Measurements from ENCODE around the gene PIAS1.

The PIAS1 gene

DNA sequence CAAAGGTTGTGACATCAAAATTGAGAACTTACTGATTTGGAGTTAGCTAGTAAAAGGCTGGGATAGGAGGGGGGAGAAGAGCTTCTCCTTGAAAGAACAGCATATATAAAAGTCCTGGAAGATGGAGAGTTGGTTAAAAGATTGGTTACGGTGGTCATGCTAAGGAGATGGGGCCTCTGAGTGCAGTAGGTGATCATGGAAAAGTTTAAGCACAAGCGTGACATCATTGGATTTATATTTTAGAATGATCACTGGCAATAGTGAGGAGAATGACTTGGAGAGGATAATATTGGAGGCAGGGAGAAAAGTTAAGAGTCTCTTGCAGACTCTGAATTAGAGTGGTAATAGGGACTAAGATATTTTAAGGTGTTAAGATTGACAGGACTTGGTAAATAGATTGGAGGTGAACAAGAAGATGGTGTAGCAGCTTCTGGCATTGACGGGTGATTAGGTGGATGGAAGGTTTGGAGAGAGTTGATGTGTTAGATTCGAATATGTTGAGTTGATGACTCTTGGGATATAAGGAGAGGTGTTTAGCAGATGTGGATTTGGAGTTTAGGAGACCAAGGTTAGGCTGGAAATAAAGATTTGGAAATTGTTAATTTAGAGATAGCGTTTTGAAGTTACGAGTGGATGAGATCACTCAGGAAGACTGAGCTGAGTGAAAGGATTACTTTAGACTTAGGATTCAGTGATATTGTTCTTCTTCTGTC, 19.6 kb downstream of the PIAS1 start:
- no peak for DNase-seq

DNA sequence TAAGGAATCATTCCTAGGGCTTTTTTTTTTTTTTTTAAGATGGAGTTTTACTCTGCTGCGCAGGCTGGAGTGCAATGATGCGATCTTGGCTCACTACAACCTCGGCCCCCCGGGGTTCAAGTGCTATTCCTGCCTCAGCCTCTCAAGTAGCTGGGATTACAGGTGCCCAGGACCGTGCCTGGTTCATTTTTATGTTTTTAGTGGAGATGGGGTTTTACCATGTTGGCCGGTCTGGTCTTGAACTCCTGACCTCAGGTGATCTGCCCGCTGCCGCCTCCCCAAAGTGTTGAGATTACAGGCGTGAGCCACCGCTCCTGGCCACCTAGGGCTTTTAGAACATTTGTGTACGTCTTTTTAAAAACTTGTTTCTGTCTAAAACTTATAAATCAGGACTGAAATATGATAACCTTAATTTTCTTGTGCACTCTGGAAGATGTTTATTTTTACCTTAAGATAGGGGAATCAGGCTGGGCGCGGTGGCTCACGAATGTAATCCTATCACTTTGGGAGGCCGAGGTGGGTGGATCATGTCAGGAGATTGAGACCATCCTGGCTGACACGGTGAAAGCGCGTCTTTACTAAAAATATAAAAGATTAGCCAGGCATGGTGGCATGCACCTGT, 21.8 kb downstream of the PIAS1 start:
- DNase-seq, result no peak

DNA sequence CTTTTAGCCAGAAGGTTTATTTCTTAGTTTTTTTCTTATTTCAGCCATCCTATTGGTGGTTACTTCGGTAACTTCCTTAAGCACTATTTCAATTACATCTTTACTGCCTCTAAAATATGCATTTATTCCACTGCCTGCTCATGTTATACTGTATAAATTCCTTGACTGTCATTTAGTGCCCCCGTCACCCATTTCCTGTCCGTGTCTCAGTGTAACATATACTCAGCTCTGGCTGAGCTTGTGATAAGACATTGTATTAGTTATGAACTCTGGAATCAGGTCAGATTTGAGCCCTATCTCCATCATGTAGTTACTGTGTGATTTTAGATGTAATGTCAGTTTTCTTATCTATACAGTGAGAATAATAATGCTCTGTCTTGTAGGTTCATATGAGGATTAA, 24.2 kb downstream of the PIAS1 start:
- DNase-seq, result no peak

DNA sequence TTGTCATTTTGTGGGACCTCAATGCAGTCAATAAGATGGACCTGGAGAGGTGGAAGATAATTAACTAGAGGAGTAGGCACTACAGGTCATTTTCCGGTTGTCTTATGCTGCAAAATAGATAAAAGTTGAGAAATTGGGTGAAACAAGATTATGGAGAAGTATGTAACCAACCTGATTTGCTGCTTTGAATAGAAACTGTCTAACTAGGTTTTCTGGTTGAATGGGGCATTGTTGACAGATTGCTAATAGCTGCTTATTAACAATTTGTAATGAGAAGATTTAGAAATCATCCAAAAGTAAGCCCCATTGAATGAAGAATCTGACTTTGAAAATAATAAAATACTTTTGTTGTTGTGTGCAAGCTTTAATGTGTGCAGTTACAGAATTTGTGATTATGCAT, 26.2 kb downstream of the PIAS1 start:
- no peak for DNase-seq

DNA sequence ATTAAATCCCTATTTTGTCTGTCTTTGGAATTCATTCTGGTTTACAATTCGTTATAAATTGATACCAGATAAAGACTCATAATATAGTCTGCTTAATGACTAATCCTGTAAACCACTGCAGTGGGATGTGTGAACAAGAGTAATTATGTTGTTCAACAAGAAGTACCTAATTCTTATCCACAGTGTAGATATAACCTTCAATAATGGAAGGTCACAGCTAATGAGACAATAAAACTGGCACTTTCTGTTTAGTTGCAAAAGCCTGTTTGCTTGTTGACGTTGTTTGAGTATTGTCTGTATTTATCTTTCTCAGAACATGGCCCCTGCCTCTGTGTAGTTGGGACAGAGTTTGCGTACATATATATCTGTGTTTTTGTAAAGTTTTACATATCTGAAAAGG, 26.7 kb downstream of the PIAS1 start:
- DNase-seq, result no peak

DNA sequence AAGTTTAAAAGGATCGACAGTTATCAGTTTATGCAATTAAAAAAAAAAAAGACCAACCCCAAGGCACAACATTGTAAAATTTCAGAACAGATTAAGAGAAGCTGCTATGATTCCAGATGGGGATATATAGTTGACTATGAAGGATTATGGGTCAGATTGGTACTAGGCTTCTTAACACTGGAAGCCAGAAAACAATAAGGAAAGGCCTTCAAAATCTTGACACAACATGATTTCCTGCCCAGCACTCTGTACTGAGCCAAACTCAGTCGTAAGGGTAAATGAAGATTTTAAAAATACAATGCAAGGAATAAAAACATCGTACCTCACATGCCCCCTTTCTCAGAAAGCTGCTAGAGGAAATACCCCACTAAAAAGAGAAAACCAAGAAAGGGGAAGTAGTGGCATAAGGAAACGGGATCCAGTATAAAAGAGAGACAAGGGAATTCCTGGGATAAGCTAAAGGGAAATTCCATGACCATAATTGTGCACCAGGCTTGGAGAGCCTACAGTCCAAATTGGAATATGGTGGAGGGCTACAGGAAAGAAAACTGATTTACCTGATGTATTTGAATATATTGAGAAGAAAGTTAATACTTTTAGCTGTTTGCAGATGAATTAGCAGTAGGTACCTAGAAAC, 27.9 kb downstream of the PIAS1 start:
- DNase-seq, result no peak

DNA sequence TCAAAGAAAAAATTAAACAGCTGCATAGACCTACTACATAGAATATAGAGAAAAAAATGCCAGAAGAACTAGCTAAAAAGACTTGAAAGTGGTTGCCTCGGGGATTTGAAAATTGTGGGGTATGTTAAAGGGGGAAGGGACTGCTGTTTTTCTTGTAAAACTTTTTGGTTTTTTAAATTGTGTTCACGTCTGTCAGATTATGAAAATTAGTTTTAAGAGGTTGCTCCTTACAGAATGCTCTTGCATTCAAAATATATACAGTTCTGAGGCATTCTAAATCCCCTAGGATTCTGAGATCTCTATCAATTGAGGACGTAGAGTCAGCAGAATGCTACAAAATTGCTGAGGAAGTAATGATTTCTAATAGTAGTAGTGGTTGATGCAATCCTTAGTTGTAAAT, 28.6 kb downstream of the PIAS1 start:
- no peak for DNase-seq

DNA sequence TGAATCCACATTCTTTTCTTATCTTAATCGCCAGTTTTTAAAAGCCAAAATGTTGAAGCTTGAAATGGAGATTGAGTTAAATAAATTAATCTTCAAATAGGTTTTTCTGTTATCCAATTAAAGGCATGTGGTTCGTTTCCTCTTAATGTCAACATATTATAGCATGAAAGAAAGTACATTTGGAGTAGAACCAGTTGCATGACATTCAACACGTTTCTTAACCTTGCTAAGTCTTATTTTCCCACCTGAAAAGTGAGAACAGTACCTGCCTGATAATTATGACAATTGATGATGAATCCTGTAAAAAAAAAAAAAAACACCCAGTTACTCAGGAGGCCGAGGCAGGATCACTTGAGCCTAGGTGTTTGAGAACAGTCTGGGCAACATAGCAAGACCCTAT, 29.3 kb downstream of the PIAS1 start:
- no peak for DNase-seq

DNA sequence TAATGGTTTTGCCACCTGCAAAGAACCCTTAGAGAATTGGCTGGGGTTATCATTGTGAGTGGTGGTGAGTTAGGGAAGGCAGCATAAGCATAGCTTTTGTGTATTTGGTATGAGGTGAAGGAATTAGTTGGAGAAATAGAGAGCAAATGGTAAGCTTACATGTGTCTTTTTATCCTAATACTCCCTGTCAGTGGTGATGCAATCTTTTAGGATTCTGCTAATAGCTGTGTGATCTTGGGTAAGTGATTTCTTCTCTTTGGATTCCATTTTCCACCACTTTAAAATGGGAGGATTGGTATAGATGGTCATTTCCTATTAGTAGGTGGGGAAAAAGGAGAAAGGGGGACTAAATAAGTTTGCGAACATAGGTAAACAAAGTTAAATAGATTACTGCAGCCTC, 30.9 kb downstream of the PIAS1 start:
- no peak for DNase-seq

DNA sequence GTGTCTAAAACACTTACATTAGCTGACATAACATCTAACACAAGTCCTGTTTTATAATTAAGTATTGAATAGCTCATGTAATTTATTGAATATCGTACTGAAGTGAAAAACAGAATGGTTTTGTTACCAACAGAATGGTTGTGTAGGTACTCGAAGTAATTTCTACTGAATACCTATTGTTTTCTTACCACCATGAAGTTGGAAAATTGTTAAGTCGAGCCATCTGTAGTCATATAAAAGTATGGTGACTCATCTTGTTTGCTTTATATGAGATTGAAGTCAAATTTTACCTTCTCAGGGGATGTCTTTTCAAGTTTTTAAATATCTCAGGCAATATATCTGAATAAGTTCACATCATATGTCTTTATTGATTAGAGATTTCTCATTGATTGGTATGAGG, 37.6 kb downstream of the PIAS1 start:
- DNase-seq, result no peak

DNA sequence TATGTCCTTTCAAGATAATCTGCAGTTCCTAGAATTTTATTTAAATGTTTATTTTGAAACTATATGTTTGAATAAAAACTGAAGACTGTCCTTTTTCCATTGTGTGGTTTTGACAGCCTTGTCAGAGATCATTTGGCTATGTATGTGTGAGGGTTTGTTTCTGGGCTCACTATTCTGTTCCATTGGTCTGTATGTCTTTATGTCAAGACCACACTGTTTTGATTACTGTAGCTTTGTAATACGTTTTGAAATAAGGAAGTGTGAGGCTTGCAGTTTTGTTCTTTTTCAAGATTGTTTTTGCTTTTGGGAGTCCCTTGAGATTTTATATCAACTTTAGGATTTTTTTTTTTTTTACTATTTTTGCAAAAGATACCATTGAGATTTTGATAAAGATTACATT, 42.0 kb downstream of the PIAS1 start:
- DNase-seq, result no peak

DNA sequence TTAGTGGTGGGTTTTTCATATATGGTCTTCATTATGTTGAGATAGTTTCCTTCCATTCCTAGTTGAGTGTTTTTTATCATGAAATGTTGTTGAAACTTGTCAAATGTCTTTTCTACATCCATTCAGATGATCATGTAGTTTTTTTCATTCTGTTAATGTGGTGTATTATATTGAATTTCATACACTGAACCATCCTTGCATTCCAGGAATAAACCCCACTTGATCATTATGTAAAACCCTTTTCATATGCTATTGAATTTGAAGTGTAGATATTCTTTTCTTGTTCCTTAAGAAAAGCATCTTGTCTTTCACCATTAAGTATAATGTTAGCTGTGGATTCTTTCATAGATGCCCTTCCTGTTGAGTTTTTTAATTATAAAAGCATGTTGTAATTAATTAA, 42.9 kb downstream of the PIAS1 start:
- no peak for DNase-seq

DNA sequence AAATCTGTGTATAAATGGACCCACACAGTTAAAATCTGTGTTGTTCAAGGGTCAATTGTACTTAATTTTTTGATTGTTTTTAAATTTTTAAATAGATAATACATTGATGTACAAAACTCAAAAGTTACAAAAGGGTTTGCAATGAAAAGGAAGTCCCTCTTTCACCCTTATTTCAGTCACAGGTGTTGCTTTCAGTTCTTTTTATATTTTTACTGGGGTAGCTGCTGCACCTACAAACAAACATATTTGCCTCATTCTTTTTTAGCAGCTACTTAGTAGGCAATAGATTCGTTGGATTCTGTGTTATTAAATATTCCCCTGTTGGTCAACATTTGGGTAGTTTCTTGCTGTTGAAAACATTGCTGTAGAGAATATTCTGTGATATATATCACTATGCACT, 44.4 kb downstream of the PIAS1 start:
- DNase-seq, result no peak

DNA sequence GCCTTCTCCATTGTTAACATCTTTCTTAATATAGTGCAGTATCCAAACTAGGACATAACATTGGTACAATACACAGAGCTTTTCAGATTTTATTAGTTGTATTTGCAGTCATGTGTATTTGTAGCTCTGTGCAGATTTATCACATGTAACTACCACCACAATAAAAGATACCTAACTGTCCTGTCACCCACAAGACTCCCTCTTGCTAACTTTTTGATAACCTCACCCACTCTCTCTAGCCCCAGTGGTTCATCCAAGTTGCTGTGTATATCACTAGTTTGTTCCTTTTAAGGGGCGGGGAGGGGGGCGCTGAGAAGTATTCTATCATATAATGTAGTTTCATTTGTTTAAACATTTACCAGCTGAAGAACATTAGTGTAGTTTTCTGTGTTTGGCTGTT, 46.1 kb downstream of the PIAS1 start:
- DNase-seq, result no peak

DNA sequence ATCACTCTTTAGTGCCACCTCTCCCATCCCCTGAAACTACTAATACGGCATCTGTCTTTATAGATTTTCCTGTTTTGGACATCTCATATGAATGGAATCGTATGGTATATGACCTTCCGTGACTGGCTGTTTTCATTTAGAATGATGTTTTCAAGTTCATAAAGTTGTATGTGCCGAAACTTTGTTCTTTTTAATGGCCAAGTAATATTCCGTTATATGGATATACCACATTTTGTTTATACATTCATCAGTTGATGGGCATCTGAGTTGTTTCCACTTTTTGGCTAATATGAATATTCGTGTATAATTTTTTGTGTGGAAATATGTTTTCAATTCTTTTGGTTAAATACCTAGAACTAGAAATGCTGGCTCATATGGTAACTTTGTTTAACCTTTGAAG, 49.5 kb downstream of the PIAS1 start:
- DNase-seq, result no peak

DNA sequence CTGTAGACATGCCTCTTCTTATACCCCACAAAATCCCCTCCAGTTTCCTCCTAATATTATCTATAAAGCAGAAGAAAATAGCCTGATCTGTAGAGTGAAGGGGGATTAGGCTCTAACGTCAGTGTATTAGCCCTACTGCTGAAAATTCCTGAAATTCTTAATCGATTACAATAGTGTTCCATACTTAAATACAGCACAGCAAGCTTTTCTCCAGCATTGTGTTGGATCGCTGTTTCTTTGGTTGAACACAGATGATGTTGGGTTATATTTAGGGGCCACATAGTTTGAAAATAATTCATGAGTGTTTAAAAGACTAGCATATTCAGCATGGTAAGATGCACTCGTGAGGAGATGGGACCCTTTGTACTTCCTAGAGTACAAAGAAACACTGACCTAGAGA, 52.5 kb downstream of the PIAS1 start:
- no peak for DNase-seq

DNA sequence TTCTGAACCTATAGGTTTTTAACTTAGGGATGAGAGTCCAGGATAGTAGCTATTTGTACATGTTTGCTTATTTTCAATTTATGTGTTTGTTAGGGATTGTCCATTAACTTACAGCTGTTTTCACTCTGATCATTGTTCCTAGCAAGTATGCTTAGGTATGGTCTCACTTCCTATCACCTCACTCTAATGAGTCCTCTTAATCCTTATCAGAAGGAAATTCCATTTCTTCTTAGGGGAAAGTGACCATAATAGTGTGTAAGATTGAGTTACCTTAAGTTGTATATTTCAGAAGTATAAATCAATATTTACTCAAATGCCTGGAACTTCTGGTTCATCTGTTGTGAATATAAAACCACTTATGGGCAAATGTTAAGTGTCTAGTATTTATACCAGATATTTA, 53.0 kb downstream of the PIAS1 start:
- no peak for DNase-seq

DNA sequence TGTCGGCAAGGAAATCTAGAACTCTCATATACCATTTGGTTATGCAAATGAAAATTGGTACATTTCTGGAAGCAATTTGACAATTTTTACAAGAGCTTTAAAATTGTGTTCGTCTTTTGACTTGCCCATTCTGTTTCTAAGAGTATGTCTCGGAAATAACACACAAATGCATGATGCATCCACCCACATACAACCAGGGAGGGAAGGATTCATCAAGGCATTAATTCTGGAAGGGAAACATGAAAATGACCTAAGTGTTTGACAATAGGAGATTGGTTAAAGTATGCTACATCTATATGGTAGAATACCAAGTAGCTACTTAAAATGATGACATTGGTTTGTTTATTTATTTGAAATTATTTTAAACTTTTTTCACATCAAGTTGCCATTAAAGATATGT, 58.6 kb downstream of the PIAS1 start:
- no peak for DNase-seq

DNA sequence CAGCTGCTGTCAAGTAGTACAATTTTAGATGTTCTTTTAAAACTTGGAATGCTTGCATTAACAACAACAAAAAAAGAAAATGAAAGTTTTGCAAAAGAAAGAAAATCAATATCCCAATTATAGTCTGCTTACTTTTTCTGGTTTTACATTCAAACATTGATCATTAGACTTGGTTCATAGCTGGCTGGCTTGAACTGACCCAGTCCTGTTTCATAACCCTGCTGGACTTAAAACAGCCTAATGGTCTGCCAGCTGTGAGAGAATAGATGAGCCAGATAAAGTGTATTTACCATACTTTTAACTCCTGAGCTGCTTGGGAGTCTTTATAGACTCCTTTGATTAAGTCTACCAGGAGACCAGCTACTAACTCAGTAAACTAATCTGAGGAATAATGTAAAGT, 59.2 kb downstream of the PIAS1 start:
- DNase-seq, result no peak

DNA sequence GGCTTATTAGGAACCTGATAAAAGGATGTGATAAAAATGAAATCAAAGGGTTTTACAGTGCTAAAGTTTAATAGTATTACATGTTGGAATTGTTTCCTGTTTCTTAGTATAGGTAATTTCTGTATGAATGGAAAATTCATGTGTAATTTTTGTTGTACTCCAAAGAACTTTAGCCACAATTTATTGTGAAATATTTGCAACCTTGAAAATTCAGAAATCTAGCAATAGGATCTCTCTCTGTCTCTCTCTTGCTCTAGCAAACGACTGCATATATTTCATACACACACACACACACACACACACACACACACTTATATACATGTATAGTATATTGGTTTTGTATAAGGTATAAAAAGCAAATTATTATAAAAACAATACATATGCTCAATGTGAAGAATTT, 59.6 kb downstream of the PIAS1 start:
- no peak for DNase-seq

DNA sequence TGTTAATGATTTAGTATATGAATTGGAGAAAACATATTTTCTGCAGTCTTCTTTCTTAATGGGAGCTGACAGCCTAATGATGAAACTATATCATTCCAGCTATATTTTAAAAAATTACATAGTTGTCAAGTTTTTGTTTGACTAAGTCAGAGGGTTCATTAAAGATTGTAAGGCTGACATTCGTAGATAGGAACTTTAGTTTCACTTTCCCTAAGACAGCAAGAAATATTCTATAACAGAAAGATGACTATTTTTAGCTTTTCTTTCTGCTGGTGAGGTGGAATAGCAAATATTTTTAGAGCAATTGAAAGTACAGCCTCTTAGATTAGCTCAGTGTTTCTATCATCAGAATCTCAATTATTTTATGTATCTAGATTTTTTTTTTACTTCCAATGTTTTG, 60.2 kb downstream of the PIAS1 start:
- DNase-seq, result no peak

DNA sequence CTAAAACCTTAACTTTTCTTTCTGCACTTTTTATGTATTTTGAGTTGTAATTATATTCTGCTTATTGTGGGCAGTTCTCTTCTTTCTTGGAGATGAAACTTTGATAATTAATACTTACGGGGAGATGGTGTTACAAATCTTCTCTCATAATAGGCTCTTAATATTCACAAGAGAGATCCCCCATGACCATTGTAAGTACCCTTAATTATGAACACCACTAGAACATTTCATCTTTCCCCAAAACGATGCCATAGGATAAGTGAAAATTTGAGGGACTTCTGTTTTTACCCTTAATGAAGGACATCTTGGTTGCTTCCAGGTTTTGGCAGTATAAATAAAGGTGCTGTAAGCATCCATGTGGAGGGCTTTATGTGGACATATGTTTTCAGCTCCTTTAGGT, 60.7 kb downstream of the PIAS1 start:
- no peak for DNase-seq

DNA sequence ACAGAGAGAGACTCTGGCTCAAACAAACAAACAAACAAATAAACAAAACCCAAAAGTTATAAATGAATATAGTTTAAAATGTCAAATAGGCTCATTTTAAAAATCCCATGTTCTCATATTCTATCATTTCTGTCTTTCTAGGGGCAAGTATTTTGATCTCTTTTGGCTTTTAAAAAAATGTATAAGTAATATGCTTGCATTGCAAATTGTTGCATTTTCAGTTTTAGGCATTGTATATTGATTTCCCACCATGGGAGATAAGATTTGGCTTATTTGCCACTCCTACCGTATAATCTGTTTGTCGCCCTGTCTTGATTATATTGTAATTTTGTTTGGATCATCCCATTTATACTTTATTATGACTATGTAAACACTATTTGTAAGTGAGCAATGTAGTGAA, 70.6 kb downstream of the PIAS1 start:
- no peak for DNase-seq

DNA sequence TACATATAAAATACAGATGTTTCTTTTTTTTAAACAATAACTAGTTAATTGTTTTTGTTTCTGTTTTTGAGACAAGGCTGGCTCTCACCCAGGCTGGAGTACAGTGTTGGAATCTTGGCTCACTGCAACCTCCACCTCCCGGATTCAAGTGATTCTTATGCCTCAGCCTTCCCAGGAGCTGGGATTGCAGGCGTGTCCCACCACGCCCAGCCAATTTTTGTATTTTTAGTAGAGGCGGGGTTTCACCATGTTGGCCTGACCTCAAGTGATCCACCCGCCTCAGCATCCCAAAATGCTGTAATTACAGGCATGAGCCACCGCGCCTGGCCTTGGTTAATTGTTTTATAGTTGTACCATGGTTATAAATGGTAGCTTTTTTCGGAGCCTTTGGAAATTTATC, 72.3 kb downstream of the PIAS1 start:
- no peak for DNase-seq

DNA sequence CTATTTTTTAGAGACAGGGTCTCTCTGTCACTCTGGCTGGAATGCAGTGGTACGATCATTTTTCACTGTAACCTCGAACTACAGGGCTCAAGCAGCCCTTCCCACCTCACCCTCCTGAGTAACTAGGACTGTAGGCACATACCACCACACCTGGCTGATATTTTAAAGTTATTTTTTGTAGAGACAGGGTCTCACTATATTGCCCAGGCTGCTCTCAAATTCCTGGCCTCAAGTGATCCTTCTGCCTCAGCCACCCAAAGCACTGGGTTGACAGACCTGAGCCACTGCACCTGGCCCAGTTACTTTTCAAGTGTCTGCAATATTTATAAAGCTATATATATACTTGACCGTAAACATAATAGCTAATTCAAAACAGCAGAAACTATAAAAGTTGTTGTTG, 75.0 kb downstream of the PIAS1 start:
- no peak for DNase-seq
